GM21526 (cell line): ENCODE data around the gene NKAP.
A peak's percentile ranks its signal among the peaks of the same experiment; 100 is the strongest.

Experiments
- ATAC-seq: cut with Tn5 transposase; IDR thresholded peaks from one replicate; pipeline ENCODE4 v1.9.1; 2021; ENCODE audit warnings: moderate library complexity; ENCODE audit not compliant: unreplicated experiment, low FRiP score

Gene NKAP

DNA sequence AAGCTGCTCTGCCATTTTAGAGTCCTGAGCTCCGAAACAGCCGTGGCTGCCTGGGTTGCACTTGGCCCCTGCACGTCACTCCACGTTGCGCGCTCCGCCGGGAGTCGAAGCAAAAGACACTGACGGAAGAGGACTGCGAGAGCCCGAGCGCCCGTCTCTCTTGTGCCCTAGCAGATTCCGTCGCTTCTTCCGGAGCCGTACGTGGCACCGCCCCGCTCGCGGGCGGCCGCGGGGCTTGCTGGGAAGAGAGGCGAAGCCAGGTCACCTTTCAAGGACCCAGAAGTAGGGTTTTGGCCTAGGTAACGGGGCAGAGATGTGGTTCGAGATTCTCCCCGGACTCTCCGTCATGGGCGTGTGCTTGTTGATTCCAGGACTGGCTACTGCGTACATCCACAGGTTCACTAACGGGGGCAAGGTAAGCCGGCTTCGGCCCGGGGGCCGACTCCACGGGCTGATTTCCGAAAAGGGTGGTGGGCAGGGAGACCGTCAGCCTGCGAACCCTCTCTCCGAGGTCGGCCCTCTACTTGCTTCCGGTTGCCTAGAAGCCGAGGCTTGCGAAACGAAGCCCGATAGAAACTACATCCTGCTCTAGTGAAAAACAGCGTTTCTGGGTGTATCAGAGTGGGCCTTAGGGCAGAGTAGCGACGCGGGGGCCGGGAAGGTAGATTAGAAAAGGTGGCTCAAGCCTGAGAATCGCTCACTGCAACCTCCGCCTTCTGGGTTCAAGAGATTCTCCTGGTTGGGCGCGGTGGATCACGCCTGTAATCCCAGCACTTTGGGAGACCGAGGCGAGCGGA is 71.8 kb downstream of the NKAP start, which contains the start of the genes NDUFA1 and RNF113A:
Gene NDUFA1 (plus strand): TSS at position 234 of the 797 bp plus-strand sequence. CDS start 80 bp downstream, at position 314.
Gene RNF113A (minus strand): TSS at position 135 of the 797 bp plus-strand sequence. CDS start 120 bp downstream, at position 15.
- peak; percentile 89 for ATAC-seq

DNA sequence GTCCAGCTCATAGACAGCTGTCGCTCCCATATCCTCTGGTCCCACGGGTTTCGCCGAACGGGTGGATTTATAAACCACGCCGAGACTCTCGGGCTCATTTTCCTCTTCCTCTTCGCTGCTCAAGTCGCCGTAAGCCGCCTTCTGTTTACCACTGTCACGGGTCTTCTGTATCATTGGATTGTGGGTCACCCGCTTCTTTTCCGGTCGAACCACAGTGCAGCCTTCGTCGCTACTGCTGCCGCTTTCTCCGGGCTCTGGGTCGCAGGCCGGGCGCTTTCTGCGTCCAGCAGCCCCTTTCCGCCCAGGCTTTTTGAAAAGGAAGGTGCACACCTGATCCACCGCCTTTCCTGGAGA is 72.3 kb downstream of the NKAP start:
- ATAC-seq, result peak; percentile 41
